Measurements from ENCODE around the gene SPINT2.
"Not testable (repeated sequence)": the region's sequence is repeated elsewhere in the genome, so short reads cannot be mapped to it uniquely, and the experiment has no call there.

The SPINT2 gene

GRCh38 chr19:38336638-38337359, 72.4 kb downstream of the SPINT2 start:
- ATAC-seq = peak; percentile 70
- no peak for TF ChIP-seq ZNF70 (CRISPR knock-in tag; IDR thresholded peaks at IDR 0.05)
- TF ChIP-seq TOX (CRISPR knock-in tag; IDR thresholded peaks at IDR 0.05; ENCODE audit: borderline replicate concordance) = no peak

- no peak for ATAC-seq
- no peak for TF ChIP-seq ZNF565 (CRISPR knock-in tag; conservative IDR thresholded peaks at IDR 0.05; ENCODE audit: low read depth)
- no peak for TF ChIP-seq TOX (CRISPR knock-in tag; IDR thresholded peaks at IDR 0.05; ENCODE audit: borderline replicate concordance)
- no peak for TF ChIP-seq SNAI2 (CRISPR knock-in tag; IDR thresholded peaks at IDR 0.05)
- TF ChIP-seq ZFP30 (CRISPR knock-in tag; IDR thresholded peaks at IDR 0.05) = no peak
- TF ChIP-seq ESRRG (CRISPR knock-in tag; IDR thresholded peaks at IDR 0.05) = no peak
- no peak for TF ChIP-seq PPARA (CRISPR knock-in tag; IDR thresholded peaks at IDR 0.05; ENCODE audit: borderline replicate concordance)
- no peak for TF ChIP-seq BACH2 (CRISPR knock-in tag; IDR thresholded peaks at IDR 0.05; ENCODE audit: borderline replicate concordance)
- no peak for TF ChIP-seq GLIS3 (CRISPR knock-in tag; IDR thresholded peaks at IDR 0.05)
These were observed 72.9 kb downstream of the SPINT2 start for GRCh38 chr19:38337360-38337653.

- ATAC-seq = not testable (repeated sequence)
- TF ChIP-seq TCF4 (CRISPR knock-in tag; IDR thresholded peaks at IDR 0.05; ENCODE audit: borderline replicate concordance) = peak; percentile 18; the same call in 1 of the 2 replicates
These were observed 74.6 kb downstream of the SPINT2 start for GRCh38 chr19:38339011-38339410.

- no peak for ATAC-seq
- TF ChIP-seq ESRRG (CRISPR knock-in tag; IDR thresholded peaks at IDR 0.05) = no peak
- no peak for TF ChIP-seq ZNF8 (CRISPR knock-in tag; IDR thresholded peaks at IDR 0.05)
- TF ChIP-seq RARB (CRISPR knock-in tag; IDR thresholded peaks at IDR 0.05) = no peak
- TF ChIP-seq ARNTL (CRISPR knock-in tag; IDR thresholded peaks at IDR 0.05; ENCODE audit: borderline replicate concordance, low read depth) = no peak
- no peak for TF ChIP-seq CSDC2 (CRISPR knock-in tag; IDR thresholded peaks at IDR 0.05)
- TF ChIP-seq GLIS3 (CRISPR knock-in tag; IDR thresholded peaks at IDR 0.05) = no peak
- no peak for TF ChIP-seq BACH2 (CRISPR knock-in tag; IDR thresholded peaks at IDR 0.05; ENCODE audit: borderline replicate concordance)
- TF ChIP-seq CSRNP3 (CRISPR knock-in tag; IDR thresholded peaks at IDR 0.05) = no peak
- TF ChIP-seq ZFP3 (CRISPR knock-in tag; IDR thresholded peaks at IDR 0.05) = no peak
- TF ChIP-seq TOX (CRISPR knock-in tag; IDR thresholded peaks at IDR 0.05; ENCODE audit: borderline replicate concordance) = no peak
- no peak for TF ChIP-seq CREB5 (CRISPR knock-in tag; IDR thresholded peaks at IDR 0.05; ENCODE audit: low read depth)
- no peak for TF ChIP-seq ZNF565 (CRISPR knock-in tag; conservative IDR thresholded peaks at IDR 0.05; ENCODE audit: low read depth)
- TF ChIP-seq ZNF70 (CRISPR knock-in tag; IDR thresholded peaks at IDR 0.05) = no peak
These were observed 76.6 kb downstream of the SPINT2 start for GRCh38 chr19:38340927-38341326.

All from SK-N-SH treated with all-trans-retinoic acid at 6 μM for 48 hours (cell line).